Upper lobe of left lung (tissue), 6 donors: ENCODE results near the gene ACP7. TPM values are rescaled to one million over a fixed set of nuclear protein-coding genes. Genes with fewer than 3 reads are reported as not detected.

ENCODE experiments used
- ATAC-seq, 2 donors: fragments of 200-7000 bp; cut with Tn5 transposase; one replicate each; pipeline ENCODE4 v1.9.1; 2022; ENCODE audit warnings: mild to moderate bottlenecking in 2 of 2, moderate library complexity in 2 of 2; ENCODE audit not compliant: low FRiP score in 2 of 2
- DNase-seq, 2 donors: peaks; one replicate each; pipeline ENCODE4 v3.0.0-alpha.2; 2019 to 2020
- H3K27ac ChIP-seq, 4 donors: fragments of 200-600 bp; sonication (generic); one replicate each; pipeline ENCODE4 v1.5.1; 2016 to 2019
- H3K27me3 ChIP-seq, 4 donors: fragments of 200-600 bp; sonication (generic); one replicate each; pipeline ENCODE4 v1.5.1; 2017 to 2019
- H3K36me3 ChIP-seq, 4 donors: fragments of 200-600 bp; sonication (generic); one replicate each; pipeline ENCODE4 v1.5.1; 2016 to 2019
- H3K4me1 ChIP-seq, 4 donors: fragments of 200-600 bp; sonication (generic); one replicate each; pipeline ENCODE4 v1.5.1; 2018 to 2019
- H3K4me3 ChIP-seq, 4 donors: fragments of 200-600 bp; sonication (generic); one replicate each; pipeline ENCODE4 v1.5.1; 2017 to 2019; ENCODE audit warnings: mild to moderate bottlenecking in 2 of 4, moderate library complexity in 1 of 4
- H3K9me3 ChIP-seq, 4 donors: fragments of 200-600 bp; sonication (generic); one replicate each; pipeline ENCODE4 v1.5.1; 2018 to 2019
- EP300 ChIP-seq, 4 donors: sonication (generic); formaldehyde crosslinking; IDR thresholded peaks; one replicate each; pipeline ENCODE4 v1.5.1; 2017; ENCODE audit warnings: antibody characterized with exemption in 4 of 4, control low read depth in 2 of 4
- POLR2A ChIP-seq, 4 donors: fragments of 450-650 bp; IDR thresholded peaks; one replicate each; pipeline ENCODE4 v1.5.1; 2016 to 2017; ENCODE audit warnings: antibody characterized with exemption in 4 of 4, mild to moderate bottlenecking in 2 of 4
- POLR2AphosphoS5 ChIP-seq, 2 donors: sonication (generic); formaldehyde crosslinking; IDR thresholded peaks; one replicate each; pipeline ENCODE4 v1.5.1; 2017; ENCODE audit warnings: antibody characterized with exemption in 2 of 2
- WGBS, 2 donors: methylation state at CpG; one replicate each; pipeline ENCODE4 v1.1.5; 2017 to 2018; 5-methylcytosine and 5-hydroxymethylcytosine counted together
- total RNA-seq, 6 donors: library from RNA; depleted of rRNA in 4 of 6; stranded (reverse); fragments of >200 nt in 4 of 6; gene quantifications; one replicate each; pipeline versions ENCODE4 v1.1.0 to v1.2.1, GENCODE V29; 2016 to 2021
- TF ChIP-seq, protein P1 (sequence below), 6 experiments: fragments of 450-650 bp in 4 of 6; fragments of 200-600 bp in 2 of 6; sonication (generic) in 2 of 6; IDR thresholded peaks; one replicate each; pipeline ENCODE4 v1.5.1; 2016 to 2019; ENCODE audit warnings: antibody characterized with exemption in 6 of 6
- donor health status: DM: no; HTN: no; CAD: no; lungs with moderate emphysema.
- donor health status: DM: no; HTN: yes; CAD: no; lungs with severe emphysema.

Gene ACP7
- total RNA-seq, 6 donors from 2014 or later, result not detected

DNA sequence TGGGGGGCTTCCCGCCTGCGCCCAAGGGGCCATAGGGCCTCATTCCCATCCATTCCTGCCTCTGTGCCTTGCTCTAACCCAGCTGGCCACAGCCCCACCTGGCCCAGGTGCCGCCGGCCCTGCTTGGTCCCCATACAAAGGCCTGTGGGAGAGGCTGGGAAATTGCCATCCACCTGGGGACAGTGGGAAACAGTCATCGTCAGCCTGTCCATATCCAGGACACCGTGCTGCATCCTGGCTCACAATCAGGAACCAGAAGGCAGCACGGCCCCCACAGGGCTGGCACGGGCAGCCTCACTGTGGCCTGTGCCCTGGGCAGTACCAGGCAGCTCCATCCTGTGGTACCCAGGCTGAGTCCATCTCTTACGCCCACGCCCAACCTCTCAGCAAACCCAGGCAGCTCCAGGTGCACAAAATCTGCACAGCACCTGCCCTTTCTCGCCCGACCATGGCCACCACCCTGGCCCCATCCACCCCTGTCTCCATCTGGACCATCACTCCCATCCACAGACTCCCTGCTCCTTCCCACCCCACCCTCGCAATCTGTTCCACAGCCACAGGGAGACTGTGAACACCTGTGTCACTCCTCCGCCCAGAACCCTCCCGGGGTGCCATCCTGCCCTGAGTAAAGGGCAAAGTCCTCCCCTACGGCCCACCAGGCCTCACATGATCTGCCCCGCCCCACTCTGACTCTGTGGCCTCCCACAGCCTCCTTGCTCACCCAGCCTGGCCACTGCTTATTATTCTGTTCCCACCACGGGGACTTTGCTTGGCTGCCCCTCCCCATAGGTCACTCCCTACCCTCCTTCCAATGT lies 30.7 kb upstream of the ACP7 start:
- TF ChIP-seq POLR2A (IDR thresholded peaks at IDR 0.05), result no peak
- no peak for TF ChIP-seq POLR2AphosphoS5 (IDR thresholded peaks at IDR 0.05)
- TF ChIP-seq EP300 (IDR thresholded peaks at IDR 0.05), result no peak
- H3K4me3 ChIP-seq, result no peak overlapping the region
- H3K27me3 ChIP-seq, result no peaks in the 10 kb centered on the region
- 85 to 88% methylated on average over 13 to 15 of the region's 18 CpGs for WGBS, 2 donors
- DNase-seq (peak in 1 of 2 donors; percentile 56), ATAC-seq (peak in 1 of 2 donors; percentile 11)
- H3K4me1 ChIP-seq, result no peaks in the 10 kb centered on the region
- H3K9me3 ChIP-seq, result no peaks in the 10 kb centered on the region
- no peaks in the 10 kb centered on the region for H3K36me3 ChIP-seq
- H3K27ac ChIP-seq, result no peak overlapping the region

DNA sequence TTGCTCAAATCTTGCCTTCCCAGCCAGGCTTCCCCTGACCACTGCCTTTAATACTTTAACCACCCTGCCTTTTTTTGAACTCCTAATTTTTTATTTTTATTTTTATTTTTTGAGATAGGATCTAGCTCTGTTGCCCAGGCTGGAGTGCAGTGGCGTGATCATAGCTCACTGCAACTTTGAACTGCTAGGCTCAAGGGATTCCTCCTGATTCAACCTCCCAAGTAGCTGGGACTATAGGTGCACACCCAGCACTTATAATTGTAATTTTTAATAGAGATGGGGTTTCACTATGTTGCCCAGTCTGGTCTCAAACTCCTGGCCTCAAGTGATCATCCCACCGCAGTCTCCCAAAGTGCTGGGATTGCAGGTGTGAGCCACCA lies 30.1 kb upstream of the ACP7 start:
- H3K27ac ChIP-seq, result no peak overlapping the region
- no peak for DNase-seq
- no peaks in the 10 kb centered on the region for H3K9me3 ChIP-seq
- no peak for ATAC-seq
- H3K4me3 ChIP-seq, result no peak overlapping the region
- 95 to 98% methylated on average over 2 of the region's 2 CpGs for WGBS, 2 donors
- no peaks in the 10 kb centered on the region for H3K27me3 ChIP-seq
- no peaks in the 10 kb centered on the region for H3K36me3 ChIP-seq
- TF ChIP-seq, protein P1, sequence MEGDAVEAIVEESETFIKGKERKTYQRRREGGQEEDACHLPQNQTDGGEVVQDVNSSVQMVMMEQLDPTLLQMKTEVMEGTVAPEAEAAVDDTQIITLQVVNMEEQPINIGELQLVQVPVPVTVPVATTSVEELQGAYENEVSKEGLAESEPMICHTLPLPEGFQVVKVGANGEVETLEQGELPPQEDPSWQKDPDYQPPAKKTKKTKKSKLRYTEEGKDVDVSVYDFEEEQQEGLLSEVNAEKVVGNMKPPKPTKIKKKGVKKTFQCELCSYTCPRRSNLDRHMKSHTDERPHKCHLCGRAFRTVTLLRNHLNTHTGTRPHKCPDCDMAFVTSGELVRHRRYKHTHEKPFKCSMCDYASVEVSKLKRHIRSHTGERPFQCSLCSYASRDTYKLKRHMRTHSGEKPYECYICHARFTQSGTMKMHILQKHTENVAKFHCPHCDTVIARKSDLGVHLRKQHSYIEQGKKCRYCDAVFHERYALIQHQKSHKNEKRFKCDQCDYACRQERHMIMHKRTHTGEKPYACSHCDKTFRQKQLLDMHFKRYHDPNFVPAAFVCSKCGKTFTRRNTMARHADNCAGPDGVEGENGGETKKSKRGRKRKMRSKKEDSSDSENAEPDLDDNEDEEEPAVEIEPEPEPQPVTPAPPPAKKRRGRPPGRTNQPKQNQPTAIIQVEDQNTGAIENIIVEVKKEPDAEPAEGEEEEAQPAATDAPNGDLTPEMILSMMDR (IDR thresholded peaks at IDR 0.05), result no peak
- TF ChIP-seq EP300 (IDR thresholded peaks at IDR 0.05) (no peak), POLR2A (IDR thresholded peaks at IDR 0.05) (no peak), POLR2AphosphoS5 (IDR thresholded peaks at IDR 0.05) (no peak)
- H3K4me1 ChIP-seq, result no peaks in the 10 kb centered on the region

DNA sequence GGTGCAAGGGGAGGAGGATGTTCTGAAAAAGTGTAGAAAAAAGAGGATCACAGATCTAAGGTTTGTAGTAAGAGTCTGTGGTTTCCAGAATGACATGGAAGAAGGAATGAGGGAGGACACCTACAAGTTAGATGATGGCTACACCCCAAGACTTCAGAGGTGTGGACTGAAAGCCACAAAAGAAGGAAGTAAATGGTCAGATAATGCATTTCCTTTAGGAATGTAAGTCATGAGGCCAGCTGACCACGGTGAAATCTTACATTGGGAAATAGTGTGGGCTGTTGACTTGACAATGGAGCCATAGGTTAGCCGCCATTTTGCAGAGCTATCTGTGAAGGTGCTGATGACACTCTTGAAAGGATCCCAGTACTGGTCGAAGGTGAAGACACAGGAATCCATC lies 26.6 kb upstream of the ACP7 start:
- H3K27ac ChIP-seq, result no peak overlapping the region
- ATAC-seq (no peak), DNase-seq (no peak)
- H3K9me3 ChIP-seq, result no peaks in the 10 kb centered on the region
- TF ChIP-seq, protein P1 (IDR thresholded peaks at IDR 0.05), result no peak
- TF ChIP-seq POLR2A (IDR thresholded peaks at IDR 0.05) (no peak), EP300 (IDR thresholded peaks at IDR 0.05) (no peak)
- 70 to 75% methylated on average over 3 of the region's 3 CpGs for WGBS, 2 donors
- H3K36me3 ChIP-seq, result no peaks in the 10 kb centered on the region
- no peaks in the 10 kb centered on the region for H3K27me3 ChIP-seq
- no peak overlapping the region for H3K4me3 ChIP-seq
- no peaks in the 10 kb centered on the region for H3K4me1 ChIP-seq

DNA sequence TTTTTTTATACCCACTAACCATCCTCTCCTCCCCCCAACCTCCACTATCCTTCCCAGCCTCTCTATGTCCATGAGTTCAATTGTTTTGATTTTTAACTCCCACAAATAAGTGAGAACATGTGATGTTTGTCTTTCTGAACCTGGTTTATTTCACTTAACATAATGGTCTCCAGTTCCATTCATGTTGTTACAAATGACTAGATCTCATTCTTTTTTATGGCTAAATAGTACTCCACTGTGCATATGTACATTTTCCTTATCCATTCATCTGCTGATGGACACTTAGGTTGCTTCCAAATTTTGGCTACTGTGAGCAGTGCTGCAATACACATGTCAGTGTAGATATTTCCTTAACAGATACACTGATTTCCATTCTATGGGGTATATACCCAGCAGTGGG lies 24.9 kb upstream of the ACP7 start:
- no peaks in the 10 kb centered on the region for H3K27me3 ChIP-seq
- no peak overlapping the region for H3K4me3 ChIP-seq
- H3K4me1 ChIP-seq, result no peaks in the 10 kb centered on the region
- no peak for DNase-seq
- H3K27ac ChIP-seq, result no peak overlapping the region
- H3K9me3 ChIP-seq, result no peaks in the 10 kb centered on the region
- no peak for TF ChIP-seq POLR2AphosphoS5 (IDR thresholded peaks at IDR 0.05)
- TF ChIP-seq POLR2A (IDR thresholded peaks at IDR 0.05), result no peak
- TF ChIP-seq, protein P1 (IDR thresholded peaks at IDR 0.05), result no peak
- TF ChIP-seq EP300 (IDR thresholded peaks at IDR 0.05), result no peak
- no peaks in the 10 kb centered on the region for H3K36me3 ChIP-seq
- no peak for ATAC-seq

DNA sequence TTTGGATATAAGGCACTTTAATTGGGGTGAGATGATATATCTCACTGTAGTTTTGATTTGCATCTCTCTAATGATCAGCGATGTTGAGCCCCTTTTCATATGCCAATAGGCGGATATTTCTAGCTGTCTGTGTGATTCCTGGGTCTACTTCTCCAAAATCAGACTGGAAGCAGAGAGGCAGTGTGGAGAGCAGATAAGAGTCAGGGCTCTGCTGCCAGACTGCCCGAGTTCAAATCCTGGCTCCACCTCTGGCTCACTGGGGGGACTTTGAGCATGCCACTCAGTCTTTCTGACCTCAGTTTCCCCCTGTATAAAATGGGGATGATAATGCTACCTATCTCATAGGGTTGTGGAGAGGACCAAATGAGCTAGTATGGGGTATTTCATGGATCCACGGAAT lies 24.0 kb upstream of the ACP7 start:
- DNase-seq, result no peak
- WGBS, 2 donors, result 71 to 73% methylated on average over 4 of the region's 4 CpGs
- no peak for ATAC-seq
- Histone ChIP-seq H3K36me3 (no peaks in the 10 kb centered on the region), H3K27ac (no peak overlapping the region), H3K27me3 (no peaks in the 10 kb centered on the region), H3K4me3 (no peak overlapping the region), H3K9me3 (no peaks in the 10 kb centered on the region), H3K4me1 (no peaks in the 10 kb centered on the region)
- TF ChIP-seq POLR2AphosphoS5 (IDR thresholded peaks at IDR 0.05) (no peak), POLR2A (IDR thresholded peaks at IDR 0.05) (no peak), EP300 (IDR thresholded peaks at IDR 0.05) (no peak)
- TF ChIP-seq, protein P1 (IDR thresholded peaks at IDR 0.05), result no peak
